H1 (cell line): ENCODE results near the gene ZNRF3. TPM values are rescaled to one million over a fixed set of nuclear protein-coding genes. Genes with fewer than 3 reads are reported as not detected.

Experiments used
- ATF2 ChIP-seq: IDR thresholded peaks from 2 replicates; pipeline ENCODE4 v1.6.1; 2012; ENCODE audit warnings: low read length, inconsistent platforms
- CBX8 ChIP-seq: fragments of 300-800, 300-1000 bp; sonication (generic); IDR thresholded peaks from 2 replicates; pipeline ENCODE4 v1.7.1; 2016; ENCODE audit warnings: low read depth, low read length, borderline replicate concordance
- CHD1 ChIP-seq: IDR thresholded peaks from 2 replicates; pipeline ENCODE4 v1.6.1; 2012; ENCODE audit warnings: low read depth, low read length, improper control_type of control experiment
- E2F6 ChIP-seq: IDR thresholded peaks from 2 replicates; pipeline ENCODE4 v1.6.1; 2012; ENCODE audit warnings: inconsistent platforms
- POU5F1 ChIP-seq: IDR thresholded peaks from 2 replicates; pipeline ENCODE4 v1.6.1; 2011; ENCODE audit warnings: low read depth, mild to moderate bottlenecking, low read length, moderate library complexity
- RAD21 ChIP-seq, 2 experiments: IDR thresholded peaks in 1 of 2; conservative IDR thresholded peaks in 1 of 2; 2 replicates each; pipeline ENCODE4 v1.6.1; 2011; ENCODE audit warnings: low read depth in 2 of 2, low read length in 2 of 2, improper control_type of control experiment in 1 of 2, inconsistent platforms in 1 of 2, mild to moderate bottlenecking in 1 of 2, moderate library complexity in 1 of 2
- ZNF274 ChIP-seq: IDR thresholded peaks from 2 replicates; pipeline ENCODE4 v1.7.0; 2012; ENCODE audit warnings: low read length, borderline replicate concordance; ENCODE audit errors: extremely low read depth
- polyA plus RNA-seq, 7 experiments: library from polyadenylated mRNA; depleted of rRNA in 3 of 7; stranded (reverse) in 5 of 7; unstranded in 2 of 7; fragments of >200 nt in 5 of 7; fragments of 200-250 nt in 2 of 7; gene quantifications; 1 replicate in 5 of 7; 2 replicates in 1 of 7; 4 replicates in 1 of 7; pipeline versions ENCODE4 v1.2.1 to v1.2.3, GENCODE V29; 2011 to 2013; ENCODE audit warnings: missing spikeins in 2 of 7, mixed read lengths in 2 of 7
- total RNA-seq: library from RNA; stranded (reverse); fragmentation: NEBNext Ultra II Directional; extraction: Animal tissue kit (Norgen Biotek cat#: 25700); gene quantifications from 2 replicates; pipeline ENCODE4 v1.2.1, GENCODE V29; 2021

ZNRF3 gene
- total and polyA plus RNA-seq, 2 of the 8 experiments (the other 6 are each of a cell fraction or from before 2014, with no cell fraction given) = 14.1 to 21.7 TPM

- TF ChIP-seq CBX8 (no peak), E2F6 (no peak), POU5F1 (no peak), ATF2 (no peak), CHD1 (no peak), RAD21 (IDR thresholded peaks at IDR 0.05 in 1 of 2, conservative IDR thresholded peaks at IDR 0.05 in 1 of 2; ENCODE audit: low read depth in 2 of 2, low read length in 2 of 2) (no peak), ZNF274 (no peak)
Measured at GRCh38 chr22:28898233-28898629, 14.9 kb downstream of the ZNRF3 start (continued).
